OCI-LY3 (cell line): ENCODE measurements around the gene RALY.

ENCODE experiments used
- CTCF ChIP-seq: fragments of 200-600, 300-600 bp; sonication (generic); IDR thresholded peaks from 2 replicates; pipeline ENCODE4 v1.5.1; 2014; ENCODE audit warnings: antibody characterized with exemption, low read length, low read depth
- EZH2phosphoT487 ChIP-seq: fragments of 200-600 bp; shearing (Covaris generic); IDR thresholded peaks from 2 replicates; pipeline ENCODE4 v1.6.1; 2018; ENCODE audit warnings: antibody characterized with exemption, mixed run types, low read depth

- no peak for TF ChIP-seq CTCF
- no peak for TF ChIP-seq EZH2phosphoT487
These were observed 657 bp downstream of the RALY start for GRCh38 chr20:33994222-33994913.
